HG02642 (cell line): ENCODE results near the gene PHLDA3.

Experiments
- ATAC-seq: cut with Tn5 transposase; IDR thresholded peaks from one replicate; pipeline ENCODE4 v1.9.1; 2021; ENCODE audit warnings: mild to moderate bottlenecking; ENCODE audit not compliant: unreplicated experiment, poor library complexity

The PHLDA3 gene

DNA sequence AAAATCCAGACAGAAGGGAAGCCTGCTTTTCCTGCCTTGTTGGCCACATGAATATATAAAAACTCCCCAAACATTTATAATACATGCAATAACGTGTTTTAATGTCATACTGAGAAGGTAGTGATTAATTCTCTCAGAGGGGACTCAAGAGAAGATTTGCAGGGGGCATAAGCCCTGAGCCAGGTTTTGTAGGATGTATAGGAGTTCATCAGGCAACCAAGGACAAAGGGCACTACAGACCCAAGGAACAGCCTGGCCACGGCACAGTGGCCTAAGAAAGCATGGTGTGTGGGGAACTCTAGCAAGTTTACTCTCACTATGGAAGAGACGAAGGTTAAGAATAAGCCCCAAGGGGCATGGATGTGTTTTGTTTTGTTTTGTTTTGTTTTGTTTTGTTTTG lies 32.0 kb downstream of the PHLDA3 start:
- no peak for ATAC-seq

DNA sequence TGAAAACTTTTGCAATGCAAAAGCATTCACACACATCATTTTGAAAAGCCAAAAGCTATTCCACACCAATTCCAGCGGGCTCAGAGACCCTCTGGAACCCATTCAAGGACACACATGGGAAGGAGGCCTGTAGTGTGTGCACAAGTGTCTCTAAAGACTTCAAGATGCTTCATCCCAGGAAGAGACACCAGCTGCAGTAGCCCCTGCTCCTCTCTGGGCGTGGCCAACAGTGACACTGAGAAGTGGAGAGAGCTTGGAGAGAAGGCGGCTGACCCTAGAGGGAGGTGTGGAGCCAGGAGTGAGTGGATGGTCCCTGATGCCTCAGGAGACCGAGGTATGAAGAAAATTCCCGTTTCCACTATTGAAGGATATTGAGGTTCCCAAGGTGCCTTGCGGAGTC lies 32.6 kb downstream of the PHLDA3 start:
- ATAC-seq, result no peak

DNA sequence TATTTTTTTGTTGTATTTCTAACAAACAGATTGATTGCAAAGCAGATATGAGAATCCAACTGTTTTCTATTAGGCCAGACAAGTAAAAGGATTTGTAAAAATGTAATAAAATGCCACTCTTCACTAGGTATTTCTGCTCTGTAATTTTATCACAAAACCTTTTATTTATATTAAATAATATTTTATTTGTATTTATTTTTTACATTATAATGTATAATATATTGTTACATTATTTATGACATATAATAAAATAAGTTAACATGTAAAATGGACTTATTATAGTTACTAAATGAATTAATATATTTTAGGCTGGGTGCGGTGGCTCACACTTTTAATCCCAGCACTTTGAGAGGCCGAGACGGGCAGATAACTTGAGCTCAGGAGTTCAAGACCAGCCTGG lies 34.7 kb downstream of the PHLDA3 start:
- no peak for ATAC-seq

DNA sequence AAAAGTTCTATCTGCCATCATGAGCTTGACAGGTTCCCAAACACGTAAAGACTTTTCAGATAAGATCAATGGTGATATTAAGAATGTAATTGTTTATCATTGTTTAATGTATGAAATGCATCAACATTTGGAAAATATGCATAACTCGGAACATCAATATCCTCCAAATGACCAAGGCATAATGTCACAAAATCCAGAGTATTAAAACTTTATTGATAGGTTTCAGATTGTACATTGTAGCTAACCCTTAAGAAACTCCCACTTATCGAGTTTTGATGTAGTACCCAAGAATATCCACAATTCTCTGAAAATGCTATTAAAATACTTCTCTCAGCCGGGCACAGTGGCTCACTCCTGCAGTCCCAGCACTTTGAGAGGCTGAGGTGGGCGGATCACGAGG lies 35.4 kb downstream of the PHLDA3 start:
- no peak for ATAC-seq

DNA sequence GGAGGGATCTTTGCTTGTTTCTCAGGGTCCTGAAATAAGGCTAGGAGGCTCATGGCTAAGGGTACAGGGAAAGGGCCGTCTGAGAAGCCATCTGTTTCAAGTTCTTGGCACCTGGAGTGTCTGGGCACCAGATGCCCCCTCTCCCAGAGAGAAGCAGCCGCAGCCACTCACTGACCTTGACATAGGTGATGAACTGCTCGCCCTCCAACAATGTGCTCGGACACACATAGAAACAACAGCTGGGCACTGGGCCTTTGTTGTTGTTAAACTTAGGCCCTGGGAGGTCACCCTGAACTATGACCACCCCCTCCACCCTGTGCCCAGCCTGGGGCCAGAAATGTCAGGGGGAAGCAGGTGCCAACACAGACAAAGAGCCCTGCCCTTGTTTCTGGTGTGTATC lies 38.2 kb downstream of the PHLDA3 start:
- no peak for ATAC-seq

DNA sequence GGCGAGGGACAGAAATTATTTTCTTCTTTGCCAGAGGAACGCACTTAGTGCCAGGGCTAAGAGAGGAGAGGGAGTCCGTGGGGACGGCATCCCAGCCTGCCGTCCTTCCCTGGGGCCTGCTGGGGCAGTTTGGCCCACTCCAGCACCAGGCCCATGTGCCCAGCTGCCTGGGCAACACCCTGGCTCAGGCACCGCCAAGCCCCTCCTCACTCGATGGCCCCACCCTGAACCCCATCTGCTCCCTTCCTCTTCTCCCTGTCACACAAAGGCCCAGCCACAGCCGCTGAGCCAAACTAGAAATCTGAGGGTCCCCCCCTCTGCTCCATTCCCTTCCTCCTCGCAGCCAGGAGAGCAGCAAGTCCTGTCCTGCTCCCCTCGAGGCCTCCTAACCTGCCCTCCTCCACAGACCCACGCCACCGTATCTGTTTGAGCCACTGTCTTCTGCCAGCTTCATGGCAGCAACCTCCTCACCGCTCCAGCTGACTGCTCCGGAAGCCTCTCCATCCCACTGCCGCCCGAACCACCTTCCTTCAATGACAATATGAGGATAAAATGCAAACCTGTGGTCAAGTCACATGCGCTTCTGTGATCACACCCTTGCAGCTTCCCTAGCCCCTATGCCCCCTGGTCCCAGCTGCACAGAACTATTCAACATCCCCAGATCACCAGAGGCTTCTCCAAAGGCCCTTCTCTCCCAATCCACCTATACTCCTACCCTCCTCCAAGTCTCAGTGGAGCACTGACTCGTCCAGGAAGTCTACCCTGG lies 39.1 kb downstream of the PHLDA3 start:
- ATAC-seq, result no peak

DNA sequence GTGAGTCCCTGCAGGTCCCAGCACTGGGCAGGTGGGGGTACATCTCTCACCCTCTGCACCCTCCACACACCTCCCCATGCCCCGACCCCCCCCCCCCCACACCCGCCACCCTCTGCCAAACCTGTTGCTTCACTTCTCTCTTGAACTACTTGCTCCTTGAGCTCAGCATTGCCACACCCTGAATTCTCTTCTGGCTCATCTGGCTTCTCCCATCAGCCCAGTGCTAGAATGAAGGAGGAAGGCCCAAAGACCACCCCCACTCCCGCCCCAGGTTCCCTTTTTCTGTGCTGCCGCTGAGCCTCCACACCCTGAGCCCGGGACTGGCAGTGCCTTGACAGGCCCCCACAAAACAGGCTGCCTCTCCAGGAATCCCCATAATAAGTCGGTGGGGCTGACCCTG lies 41.0 kb downstream of the PHLDA3 start:
- no peak for ATAC-seq

DNA sequence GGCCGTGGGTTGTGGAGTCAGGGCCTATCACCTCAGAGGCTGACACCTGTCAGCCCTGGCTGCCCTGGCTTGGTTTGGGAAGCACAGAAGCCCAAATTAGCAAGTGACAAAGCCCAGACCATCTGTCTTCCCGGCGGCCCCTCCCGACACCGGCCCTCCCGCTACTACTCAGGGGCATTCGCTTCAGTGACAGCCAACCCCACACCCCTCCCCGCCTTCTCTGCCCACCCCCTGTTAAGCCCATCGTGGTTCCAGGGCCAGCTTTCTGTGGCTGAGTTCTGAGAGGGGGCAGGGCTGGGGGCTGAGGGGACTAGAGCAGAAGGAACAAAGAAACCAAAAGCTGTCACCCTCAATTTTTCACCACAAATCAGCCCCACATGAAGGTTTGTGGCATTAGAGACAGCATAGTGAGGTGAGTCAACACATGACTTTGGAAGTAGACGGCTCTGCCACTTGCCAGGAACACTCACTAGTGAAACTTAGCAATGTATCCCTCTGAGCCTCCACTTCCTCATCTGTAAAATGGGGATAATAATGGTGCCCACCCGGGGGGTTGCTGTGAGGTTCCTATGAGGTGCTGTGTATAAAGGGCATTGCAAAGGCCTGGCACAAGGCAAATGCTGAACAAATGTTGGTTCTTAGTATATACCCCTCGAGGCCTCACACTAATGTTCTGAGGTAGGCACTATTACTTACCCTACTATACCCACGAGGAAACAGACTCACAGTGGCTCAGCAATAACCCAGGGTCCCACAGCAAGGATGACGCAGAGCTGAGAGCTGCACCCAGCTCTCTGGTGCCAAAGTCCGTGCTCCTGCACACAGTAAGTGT lies 42.3 kb downstream of the PHLDA3 start:
- no peak for ATAC-seq

DNA sequence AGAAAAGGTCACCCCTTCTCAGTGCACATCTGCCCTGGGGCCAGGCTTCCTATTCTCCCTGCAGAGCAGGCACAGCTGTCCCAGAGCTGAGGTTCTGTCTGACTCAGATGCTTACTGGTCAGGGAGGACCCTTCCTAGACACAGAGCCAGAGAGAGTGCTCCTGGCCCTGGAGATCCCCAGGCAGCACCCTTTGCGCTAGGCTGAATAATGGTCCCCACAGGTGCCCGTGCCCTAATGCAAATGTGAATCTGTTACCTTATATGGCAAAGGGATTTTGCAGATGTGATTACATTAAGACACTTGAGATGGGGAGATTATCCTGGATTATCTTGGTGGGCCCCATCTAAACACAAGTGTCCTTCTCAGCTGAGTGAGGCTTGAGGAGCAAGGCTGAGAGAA lies 44.8 kb downstream of the PHLDA3 start:
- ATAC-seq, result no peak

DNA sequence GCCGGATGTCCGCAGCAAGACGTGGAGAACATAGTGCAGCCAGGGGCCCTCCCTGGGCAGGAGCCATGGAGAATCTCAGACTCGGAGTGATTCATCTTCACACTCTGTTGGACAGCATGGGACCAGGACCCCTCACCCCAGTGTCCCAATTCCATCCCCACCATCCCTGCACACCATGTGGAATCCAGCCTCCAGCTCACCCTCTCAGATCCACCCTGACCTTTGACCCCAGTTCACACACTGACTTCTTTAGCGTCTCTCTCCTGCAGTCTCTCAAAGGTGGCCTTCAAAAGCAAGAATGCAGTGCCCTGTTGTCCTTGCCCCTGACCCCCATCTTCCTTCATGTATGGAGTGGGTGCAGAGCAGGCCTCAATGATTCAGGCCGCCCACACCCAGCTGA lies 45.3 kb downstream of the PHLDA3 start:
- no peak for ATAC-seq

DNA sequence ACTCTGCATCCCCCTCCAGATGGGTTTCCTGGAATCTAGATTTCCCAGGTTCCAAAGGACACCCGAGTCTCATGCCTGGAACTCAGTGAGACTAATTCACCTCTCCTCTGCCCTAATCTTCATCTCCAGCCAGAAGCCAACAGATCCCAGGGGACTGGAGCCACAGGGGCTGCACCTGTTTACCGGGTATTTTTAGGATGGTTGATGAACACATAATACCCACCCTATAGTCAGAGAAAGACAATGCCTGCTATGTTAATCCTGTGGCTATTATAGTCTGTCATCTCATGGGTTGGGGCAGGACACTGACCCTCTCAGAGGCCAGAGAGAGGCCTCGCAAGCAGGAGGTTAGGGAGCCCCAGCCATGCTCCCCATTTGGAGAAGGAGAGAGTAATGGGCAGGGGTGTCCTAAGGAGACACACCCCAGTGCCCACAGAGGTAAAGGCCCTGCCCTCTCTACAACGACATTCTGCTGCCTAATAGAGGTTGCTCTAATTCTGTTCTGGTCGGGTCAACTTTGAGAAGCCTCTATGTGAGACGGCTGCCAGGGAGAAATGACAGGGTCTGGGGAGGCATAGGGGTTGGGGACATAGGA lies 46.5 kb downstream of the PHLDA3 start:
- ATAC-seq, result no peak

DNA sequence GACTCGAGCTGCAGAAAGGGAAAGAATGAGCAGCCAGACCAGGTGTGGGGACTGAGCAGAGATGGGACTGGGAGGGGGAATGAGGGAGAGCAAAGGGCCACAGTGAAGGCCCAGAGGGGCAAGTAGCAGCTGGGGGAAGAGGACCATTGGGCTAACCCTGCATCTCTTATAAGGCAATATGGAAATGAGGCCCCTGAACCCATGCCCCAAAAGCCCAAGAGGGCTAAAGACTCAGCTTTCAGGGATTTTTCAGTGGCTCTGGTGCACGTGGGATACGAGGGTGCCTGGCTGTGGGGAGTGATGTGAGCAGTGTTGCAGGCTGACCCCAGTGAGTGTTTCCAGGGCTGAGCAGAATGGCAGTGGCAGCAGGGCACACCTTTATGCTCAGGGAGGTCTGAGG lies 47.0 kb downstream of the PHLDA3 start:
- no peak for ATAC-seq

DNA sequence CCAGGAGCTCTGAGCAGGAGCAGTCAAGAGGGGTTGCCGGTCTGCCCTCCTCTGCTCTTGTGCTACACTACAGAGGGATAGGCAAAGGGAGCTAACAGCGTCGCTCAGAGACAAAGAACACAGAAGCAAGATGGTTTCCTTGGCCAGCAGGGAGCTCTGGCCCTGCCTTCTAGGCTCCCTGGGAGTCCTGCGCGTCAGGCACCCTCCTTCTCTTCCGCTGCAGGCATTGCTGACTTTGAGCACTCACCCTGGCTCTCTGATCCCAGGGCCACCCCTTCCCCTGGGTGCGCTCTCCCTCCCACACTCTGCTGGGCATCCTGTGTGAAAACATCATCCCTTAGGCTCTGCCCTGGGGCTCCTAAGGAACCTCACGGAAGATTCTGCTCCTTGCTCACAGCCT lies 47.9 kb downstream of the PHLDA3 start:
- no peak for ATAC-seq

DNA sequence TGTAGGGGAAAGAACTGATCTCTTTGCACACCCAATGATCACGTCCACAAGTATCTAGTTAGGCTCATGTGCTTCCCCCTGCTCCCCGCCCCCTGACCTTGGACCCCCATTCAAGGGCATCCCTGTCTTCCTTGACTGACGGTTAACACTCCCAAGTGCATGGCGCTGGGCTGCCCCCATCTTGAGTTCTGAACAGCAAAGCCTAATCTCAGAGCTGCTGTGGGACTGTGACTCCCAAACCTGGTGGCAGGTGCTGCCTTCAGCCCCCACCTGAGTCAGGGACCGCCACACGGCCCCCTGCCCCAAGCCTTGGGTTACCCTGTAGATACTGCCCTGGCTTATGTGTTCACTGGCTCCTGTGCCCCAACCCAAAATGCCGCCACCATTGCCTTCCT lies 48.4 kb downstream of the PHLDA3 start:
- ATAC-seq, result no peak

DNA sequence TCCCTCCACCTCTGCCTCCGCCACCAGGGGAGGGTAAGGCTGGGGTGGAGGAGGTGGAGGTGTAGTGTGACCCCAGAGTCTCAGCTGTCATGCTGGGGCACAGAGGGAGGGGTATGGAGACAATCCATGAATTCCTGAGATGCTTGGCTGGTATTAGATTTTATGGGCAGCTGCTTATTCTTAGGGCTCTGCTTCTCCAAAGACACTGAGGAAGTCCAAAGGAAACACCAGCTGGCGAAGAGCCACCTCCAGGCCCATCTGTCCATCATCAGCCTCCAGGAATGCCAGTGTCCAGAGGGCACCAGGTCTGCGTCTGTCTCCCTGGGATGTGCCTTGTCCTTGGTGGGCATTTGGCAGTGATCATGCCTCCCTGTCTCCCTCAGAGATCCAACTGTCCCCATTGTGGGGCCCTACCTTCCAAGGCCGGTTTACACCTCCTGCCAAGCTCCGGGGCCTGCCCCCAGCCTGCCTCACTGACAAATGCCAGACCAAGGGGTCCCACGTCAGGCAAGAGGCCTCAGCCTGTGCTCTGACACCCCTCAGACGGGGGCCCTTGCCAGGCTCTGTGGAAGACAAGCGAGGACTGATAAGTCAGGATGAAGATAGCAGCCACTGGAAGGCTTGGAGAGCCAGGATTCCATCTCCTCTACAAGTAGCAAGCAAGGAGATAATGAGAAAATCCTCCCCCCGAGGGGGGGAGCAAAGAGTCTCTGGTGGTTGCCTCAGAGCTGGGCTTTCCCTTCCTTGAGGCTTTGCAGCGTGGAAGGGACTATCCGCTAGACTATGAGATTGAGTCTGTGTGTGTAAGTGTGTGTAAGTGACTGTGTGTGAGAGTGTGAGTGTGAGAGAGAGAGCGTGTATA lies 49.0 kb downstream of the PHLDA3 start:
- ATAC-seq, result no peak

DNA sequence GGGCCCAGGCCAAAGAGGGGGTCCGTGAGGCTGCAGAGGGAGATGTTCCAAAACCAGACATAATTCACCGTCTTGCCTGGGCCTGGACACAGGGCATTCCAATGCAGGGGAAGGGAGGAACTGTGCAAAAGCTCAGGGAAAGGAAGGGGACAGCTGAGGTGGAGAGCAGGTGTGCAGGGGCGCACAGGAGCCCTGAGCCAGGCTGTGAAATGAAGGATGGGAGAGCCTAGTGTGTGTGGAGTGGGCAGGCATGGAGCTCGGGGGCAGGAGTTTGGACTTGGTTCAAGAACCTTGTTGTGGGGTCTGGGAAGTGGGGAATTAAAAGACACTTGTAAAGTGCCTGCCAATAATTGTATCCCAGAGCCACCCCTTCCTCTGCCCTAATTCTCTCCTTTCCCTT lies 49.7 kb downstream of the PHLDA3 start:
- no peak for ATAC-seq

DNA sequence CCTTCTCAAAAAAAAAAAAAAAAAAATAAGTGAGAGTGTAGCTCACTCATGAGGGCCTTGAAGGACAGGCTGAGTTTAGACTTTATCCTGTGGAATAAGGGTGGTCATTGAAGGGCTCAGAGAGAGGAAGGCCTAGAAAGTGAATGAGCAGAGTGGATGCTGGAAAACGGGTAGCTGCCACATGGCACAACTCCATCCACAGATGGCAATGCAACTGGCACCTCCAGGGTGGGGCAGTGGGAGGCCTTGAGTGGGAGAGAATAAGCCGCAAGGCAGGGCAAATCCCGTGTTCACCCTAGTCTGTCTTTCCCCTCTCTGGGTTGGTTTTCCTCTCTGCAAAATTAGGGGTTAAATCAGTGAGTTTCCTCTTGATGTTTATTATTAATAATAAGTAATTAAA lies 50.5 kb downstream of the PHLDA3 start:
- ATAC-seq, result no peak
